GM12878 (cell line): ENCODE results near the gene YBX3. TPM values are rescaled to one million over a fixed set of nuclear protein-coding genes. Genes with fewer than 3 reads are reported as not detected.
A peak's percentile ranks its signal among the peaks of the same experiment; 100 is the strongest.

ENCODE experiments used
- ASH2L ChIP-seq: fragments of 300-600, 200-600 bp; sonication (generic); IDR thresholded peaks from 2 replicates; pipeline ENCODE4 v1.6.1; 2017; ENCODE audit warnings: low read depth, mild to moderate bottlenecking, borderline replicate concordance
- BRCA1 ChIP-seq: IDR thresholded peaks from 2 replicates; pipeline ENCODE4 v1.6.1; 2011; ENCODE audit warnings: low read depth, low read length, improper control_type of control experiment
- CHD1 ChIP-seq: IDR thresholded peaks from 2 replicates; pipeline ENCODE4 v1.6.1; 2012; ENCODE audit warnings: low read depth, low read length, improper control_type of control experiment
- CUX1 ChIP-seq: IDR thresholded peaks from 2 replicates; pipeline ENCODE4 v1.6.1; 2012; ENCODE audit warnings: improper control_type of control experiment, low read depth, low read length; ENCODE audit not compliant: insufficient replicate concordance
- EGR1 ChIP-seq, 2 experiments: IDR thresholded peaks; 1 replicate in 1 of 2; 2 replicates in 1 of 2; pipeline ENCODE4 v1.6.1; 2011 to 2012; ENCODE audit warnings: low read depth in 2 of 2, low read length in 2 of 2, borderline replicate concordance in 1 of 2, mild to moderate bottlenecking in 1 of 2, moderate library complexity in 1 of 2
- MXI1 ChIP-seq: fragments of 150-350 bp; IDR thresholded peaks from 2 replicates; pipeline ENCODE4 v1.6.1; 2011; ENCODE audit warnings: low read depth, mild to moderate bottlenecking, inconsistent platforms, low read length, improper control_type of control experiment
- MYC ChIP-seq: IDR thresholded peaks from 2 replicates; pipeline ENCODE4 v1.6.1; 2011; ENCODE audit warnings: mild to moderate bottlenecking, low read length, moderate library complexity, inconsistent platforms; ENCODE audit not compliant: insufficient read depth, insufficient replicate concordance, insufficient read length, severe bottlenecking
- NFYB ChIP-seq: IDR thresholded peaks from 2 replicates; pipeline ENCODE4 v1.6.1; 2011; ENCODE audit warnings: low read depth, mild to moderate bottlenecking, low read length, improper control_type of control experiment, moderate library complexity; ENCODE audit not compliant: insufficient read depth
- PBX3 ChIP-seq: IDR thresholded peaks from 2 replicates; pipeline ENCODE4 v1.6.1; 2011; ENCODE audit warnings: mild to moderate bottlenecking, low read depth, low read length, moderate library complexity; ENCODE audit not compliant: insufficient replicate concordance
- RCOR1 ChIP-seq: conservative IDR thresholded peaks from 2 replicates; pipeline ENCODE4 v1.6.1; 2012; ENCODE audit warnings: low read depth, low read length, improper control_type of control experiment
- SIN3A ChIP-seq: IDR thresholded peaks from 2 replicates; pipeline ENCODE4 v1.6.1; 2012; ENCODE audit warnings: low read depth, low read length, improper control_type of control experiment
- TCF12 ChIP-seq: IDR thresholded peaks from 2 replicates; pipeline ENCODE4 v1.6.1; 2011; ENCODE audit warnings: low read depth, mild to moderate bottlenecking, low read length
- TCF3 ChIP-seq: IDR thresholded peaks from 2 replicates; pipeline ENCODE4 v1.6.1; 2012; ENCODE audit warnings: low read depth, mild to moderate bottlenecking, low read length, borderline replicate concordance; ENCODE audit not compliant: insufficient read depth
- TCF7 ChIP-seq: IDR thresholded peaks from 2 replicates; pipeline ENCODE4 v1.6.1; 2014; ENCODE audit warnings: antibody characterized with exemption, borderline replicate concordance
- ZBTB4 ChIP-seq: fragments of 450-650 bp; formaldehyde crosslinking; IDR thresholded peaks from 2 replicates; pipeline ENCODE4 v1.4.0; 2022; ENCODE audit warnings: mild to moderate bottlenecking, moderate library complexity
- ZSCAN29 ChIP-seq: fragments of 450-650 bp; IDR thresholded peaks from 2 replicates; pipeline ENCODE4 v1.6.1; 2017; ENCODE audit warnings: mild to moderate bottlenecking, moderate library complexity
- polyA plus RNA-seq, 11 experiments: library from polyadenylated mRNA; depleted of rRNA in 4 of 11; unstranded in 6 of 11; stranded (reverse) in 5 of 11; fragments of >200 nt; fragmentation: Nextera tagmentation in 4 of 11; fragmentation: Illumina TruSeq in 1 of 11; extraction: Ambion mirVana in 4 of 11; extraction: Trizol in 1 of 11; gene quantifications; 1 replicate in 1 of 11; 2 replicates in 10 of 11; pipeline versions ENCODE4 v1.2.1 to v1.2.3, GENCODE V29; 2011 to 2016; ENCODE audit warnings: inconsistent platforms in 2 of 11, missing spikeins in 2 of 11, low read depth in 1 of 11
- total RNA-seq, 4 experiments: library from RNA; depleted of rRNA in 3 of 4; stranded (reverse); fragments of >200 nt in 3 of 4; fragmentation: Illumina TruSeq in 1 of 4; extraction: Trizol in 1 of 4; gene quantifications; 2 replicates each; pipeline versions ENCODE4 v1.2.1 to v1.2.3, GENCODE V29; 2013 to 2021
- TF ChIP-seq, protein P1 (sequence below): fragments of 450-650 bp; IDR thresholded peaks from 2 replicates; pipeline ENCODE4 v1.6.1; 2017; ENCODE audit warnings: low read depth, mild to moderate bottlenecking, moderate library complexity

YBX3 gene
- total and polyA plus RNA-seq, 10 of the 15 experiments (the other 5 are each of a cell fraction or from before 2014, with no cell fraction given), result 25.9 to 221 (median 111) TPM

DNA sequence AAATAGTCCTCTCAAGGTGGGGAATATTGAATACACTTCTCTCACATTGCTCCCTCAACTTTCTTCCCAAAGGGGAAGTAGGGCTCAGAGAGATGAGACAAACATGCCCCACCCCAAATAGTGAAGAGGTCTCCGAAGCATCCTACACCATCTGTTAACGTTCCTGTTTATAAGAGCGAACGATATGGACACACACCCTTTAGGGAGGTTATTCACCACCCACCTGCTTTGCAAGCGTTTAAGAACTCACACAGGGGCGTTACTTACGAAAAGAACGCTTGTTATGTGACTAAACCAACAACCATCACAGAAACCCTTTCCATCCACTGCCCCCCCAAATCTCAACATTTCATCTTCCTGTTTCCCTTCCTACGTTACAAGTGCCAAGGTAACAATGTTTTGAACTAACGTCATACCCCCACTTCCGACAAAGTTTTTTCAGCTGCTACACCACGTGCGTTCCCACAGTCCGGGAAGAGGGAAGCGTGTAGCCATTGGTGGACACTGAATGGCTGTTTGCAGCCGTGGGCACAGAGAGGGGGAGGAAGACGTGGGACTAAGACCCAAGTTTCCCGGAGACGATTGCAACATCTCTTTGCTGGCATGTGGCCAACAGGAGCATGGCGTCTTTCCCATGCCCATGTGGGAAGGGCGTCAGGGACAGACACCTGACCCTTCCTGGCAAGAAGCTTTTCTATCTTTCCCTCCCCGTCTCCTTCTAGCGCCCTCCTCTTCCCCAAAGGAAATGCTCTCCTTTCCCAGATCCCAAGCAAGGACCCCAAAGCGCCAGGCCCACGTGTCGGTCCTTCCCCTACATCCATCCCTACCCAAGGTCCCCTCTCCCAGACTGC, 1.2 kb downstream of the YBX3 start (continued):
- TF ChIP-seq, protein P1, sequence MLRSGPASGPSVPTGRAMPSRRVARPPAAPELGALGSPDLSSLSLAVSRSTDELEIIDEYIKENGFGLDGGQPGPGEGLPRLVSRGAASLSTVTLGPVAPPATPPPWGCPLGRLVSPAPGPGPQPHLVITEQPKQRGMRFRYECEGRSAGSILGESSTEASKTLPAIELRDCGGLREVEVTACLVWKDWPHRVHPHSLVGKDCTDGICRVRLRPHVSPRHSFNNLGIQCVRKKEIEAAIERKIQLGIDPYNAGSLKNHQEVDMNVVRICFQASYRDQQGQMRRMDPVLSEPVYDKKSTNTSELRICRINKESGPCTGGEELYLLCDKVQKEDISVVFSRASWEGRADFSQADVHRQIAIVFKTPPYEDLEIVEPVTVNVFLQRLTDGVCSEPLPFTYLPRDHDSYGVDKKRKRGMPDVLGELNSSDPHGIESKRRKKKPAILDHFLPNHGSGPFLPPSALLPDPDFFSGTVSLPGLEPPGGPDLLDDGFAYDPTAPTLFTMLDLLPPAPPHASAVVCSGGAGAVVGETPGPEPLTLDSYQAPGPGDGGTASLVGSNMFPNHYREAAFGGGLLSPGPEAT, result peak; percentile 72
- TF ChIP-seq PBX3 (no peak), ASH2L (no peak), RCOR1 (no peak), TCF3 (no peak), CUX1 (no peak), EGR1 (IDR thresholded peaks at IDR 0.05; ENCODE audit: borderline replicate concordance in 1 of 2, low read depth in 2 of 2, low read length in 2 of 2) (0 out of 3 replicates have a peak, but pooled peaks of 1 of the 2 experiments have one; percentile 26), TCF7 (no peak), TCF12 (no peak), MXI1 (peak; percentile 93), CHD1 (no peak), SIN3A (peak; percentile 65; the same call in 1 of the 2 replicates), BRCA1 (no peak), NFYB (no peak), MYC (no peak), ZSCAN29 (no peak), ZBTB4 (CRISPR knock-in tag) (no peak; the same call in 1 of the 2 replicates)
